Right lobe of liver (tissue), 6 donors: Measurements from ENCODE around the gene GRSF1. TPM values are rescaled to one million over a fixed set of nuclear protein-coding genes. Genes with fewer than 3 reads are reported as not detected.

Experiments used
- ATAC-seq, 4 donors: fragments of 200-7000 bp; cut with Tn5 transposase; one replicate each; pipeline ENCODE4 v1.9.1; 2020; ENCODE audit warnings: mild to moderate bottlenecking in 4 of 4, moderate library complexity in 4 of 4
- DNase-seq, 3 donors: peaks; one replicate each; pipeline ENCODE4 v3.0.0-alpha.2; 2020
- H3K27ac ChIP-seq, 3 donors: fragments of 200-600 bp; one replicate each; pipeline ENCODE4 v1.8.0; 2022
- H3K27me3 ChIP-seq, 2 donors: fragments of 200-600 bp; one replicate each; pipeline ENCODE4 v1.8.0; 2022
- H3K36me3 ChIP-seq, 4 donors: fragments of 200-600 bp; sonication (generic) in 1 of 4; one replicate each; pipeline versions ENCODE4 v1.5.1 to v1.8.0; 2017 to 2022; ENCODE audit warnings: control low read depth in 1 of 4
- H3K4me1 ChIP-seq, 4 donors: fragments of 200-600 bp; sonication (generic) in 1 of 4; one replicate each; pipeline versions ENCODE4 v1.5.1 to v1.8.0; 2017 to 2022; ENCODE audit warnings: control low read depth in 1 of 4
- H3K4me3 ChIP-seq, 3 donors: fragments of 200-600 bp; one replicate each; pipeline ENCODE4 v1.8.0; 2022
- H3K9me3 ChIP-seq, 4 donors: fragments of 200-600 bp; sonication (generic) in 1 of 4; one replicate each; pipeline versions ENCODE4 v1.5.1 to v1.8.0; 2017 to 2022; ENCODE audit warnings: control low read depth in 1 of 4
- CTCF ChIP-seq, 4 donors: fragments of 200-600 bp in 3 of 4; fragments of 450-650 bp in 1 of 4; IDR thresholded peaks; one replicate each; pipeline versions ENCODE4 v1.5.1 to v1.8.0; 2016 to 2022; ENCODE audit warnings: antibody characterized with exemption in 4 of 4, mild to moderate bottlenecking in 2 of 4
- POLR2A ChIP-seq: fragments of 450-650 bp; IDR thresholded peaks from one replicate; pipeline ENCODE4 v1.6.1; 2017; ENCODE audit warnings: antibody characterized with exemption, mild to moderate bottlenecking
- WGBS: methylation state at CpG from one replicate; pipeline ENCODE4 v1.1.6; 2018; ENCODE audit warnings: low coverage, low lambda C conversion rate; ENCODE audit not compliant: insufficient coverage; ENCODE audit errors: missing lambda C conversion rate; 5-methylcytosine and 5-hydroxymethylcytosine counted together
- intact Hi-C, 2 donors: fragments of 100-400 bp; cut with DNase I; formaldehyde crosslinking; loops; one replicate each; pipeline versions ENCODE4 v1.11.2 to v1.14.1; 2022
- total RNA-seq, 6 experiments: library from RNA; depleted of rRNA in 2 of 6; stranded (reverse); fragments of >200 nt in 2 of 6; fragmentation: NEBNext Ultra II Directional in 3 of 6; extraction: Animal tissue kit (Norgen Biotek cat#: 25700) in 3 of 6; gene quantifications; one replicate each; pipeline versions ENCODE4 v1.1.0 to v1.2.4, GENCODE V29; 2016 to 2023
- donor health status: DM: no; HTN: yes; CAD: no.
- donor health status: DM: no; HTN: no; CAD: no.
- donor health status: DM: no; HTN: no; CAD: no.
- donor health status: DM: no; HTN: yes; CAD: no.
- donor health status: DM: no; HTN: yes; CAD: no.

Gene GRSF1
- total RNA-seq, 6 experiments from 2014 or later = 26.8 to 42.2 (median 34.2) TPM

GRCh38 chr4:70859066-70859465 lies 19.4 kb upstream of the GRSF1 start:
- H3K36me3 ChIP-seq = no peaks in the 10 kb centered on the region
- no peak for DNase-seq
- H3K27ac ChIP-seq = no peak overlapping the region
- 62% methylated on average over 1 of the region's 1 CpG for WGBS
- TF ChIP-seq CTCF (IDR thresholded peaks at IDR 0.05) (no peak), POLR2A (no peak)
- no peaks in the 10 kb centered on the region for H3K27me3 ChIP-seq
- H3K4me3 ChIP-seq = no peak overlapping the region
- H3K4me1 ChIP-seq = no peaks in the 10 kb centered on the region
- H3K9me3 ChIP-seq = no peaks in the 10 kb centered on the region
- intact Hi-C loops = no loop called here
- ATAC-seq = no peak

- ATAC-seq (no peak), DNase-seq (no peak)
- Histone ChIP-seq H3K4me3 (no peak overlapping the region), H3K27me3 (no peaks in the 10 kb centered on the region), H3K9me3 (no peaks in the 10 kb centered on the region), H3K36me3 (no peaks in the 10 kb centered on the region), H3K4me1 (no peaks in the 10 kb centered on the region), H3K27ac (no peak overlapping the region)
- intact Hi-C loops = no loop called here
- no peak for TF ChIP-seq CTCF (IDR thresholded peaks at IDR 0.05)
- no peak for TF ChIP-seq POLR2A
- WGBS = 74% methylated on average over 4 of the region's 4 CpGs
These were observed 18.8 kb upstream of the GRSF1 start for GRCh38 chr4:70858454-70858853.

- H3K9me3 ChIP-seq = no peaks in the 10 kb centered on the region
- no peaks in the 10 kb centered on the region for H3K36me3 ChIP-seq
- H3K4me3 ChIP-seq = no peak overlapping the region
- TF ChIP-seq POLR2A (no peak), CTCF (IDR thresholded peaks at IDR 0.05) (no peak)
- 100% methylated on average over 2 of the region's 2 CpGs for WGBS
- DNase-seq (no peak), ATAC-seq (no peak)
- intact Hi-C loops = no loop called here
- H3K27me3 ChIP-seq = no peaks in the 10 kb centered on the region
- no peak overlapping the region for H3K27ac ChIP-seq
- H3K4me1 ChIP-seq = no peaks in the 10 kb centered on the region
These were observed 15.8 kb upstream of the GRSF1 start for GRCh38 chr4:70855464-70855863.

DNA sequence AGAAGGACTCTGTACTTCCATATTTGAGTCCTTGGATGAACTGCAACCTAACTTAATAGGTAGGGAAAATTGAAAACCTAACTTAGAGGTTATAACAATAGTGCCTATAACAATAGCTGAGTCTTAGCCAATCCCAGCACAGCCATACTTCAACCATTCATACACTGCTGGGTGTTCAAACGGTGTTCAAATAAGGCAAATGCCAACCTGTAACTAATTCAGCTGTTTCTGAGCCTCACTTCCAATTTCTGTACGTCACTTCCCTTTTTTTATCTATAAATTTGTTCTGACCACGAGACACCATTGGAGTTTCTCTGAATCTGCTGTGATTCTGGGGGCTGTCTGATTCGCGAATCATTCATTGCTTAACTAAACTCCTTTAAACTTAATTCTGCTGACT lies 9.6 kb upstream of the GRSF1 start:
- no peak overlapping the region for H3K4me3 ChIP-seq
- no peaks in the 10 kb centered on the region for H3K9me3 ChIP-seq
- no peak for ATAC-seq
- H3K27me3 ChIP-seq = no peaks in the 10 kb centered on the region
- no peaks in the 10 kb centered on the region for H3K4me1 ChIP-seq
- whole genome bisulfite sequencing = 68% methylated on average over 5 of the region's 5 CpGs
- H3K36me3 ChIP-seq = no peaks in the 10 kb centered on the region
- DNase-seq = no peak
- TF ChIP-seq POLR2A (no peak), CTCF (IDR thresholded peaks at IDR 0.05) (no peak)
- intact Hi-C loops = no loop called here
- H3K27ac ChIP-seq = no peak overlapping the region

DNA sequence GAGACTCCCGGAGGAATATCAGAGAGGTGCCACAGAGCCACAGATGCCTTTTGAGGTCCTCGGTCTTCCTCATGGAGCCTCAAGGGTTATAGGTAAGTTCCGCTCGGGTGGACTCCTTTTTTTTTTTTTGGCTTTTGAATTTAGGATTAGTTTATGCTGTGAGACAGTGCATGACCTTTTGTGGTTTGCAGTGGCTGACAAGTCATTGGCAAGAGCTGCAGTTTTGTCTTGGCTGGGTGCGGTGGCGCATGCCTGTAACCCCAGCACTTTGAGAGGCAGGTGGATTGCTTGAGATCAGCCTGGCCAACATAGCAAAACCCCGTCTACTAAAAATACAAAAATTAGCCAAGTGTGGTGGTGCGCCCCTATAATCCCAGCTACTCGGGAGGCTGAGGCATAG lies 4.5 kb upstream of the GRSF1 start:
- Histone ChIP-seq H3K4me1 (no peaks in the 10 kb centered on the region), H3K4me3 (no peak overlapping the region), H3K27ac (no peak overlapping the region), H3K36me3 (no peaks in the 10 kb centered on the region), H3K27me3 (no peaks in the 10 kb centered on the region), H3K9me3 (no peaks in the 10 kb centered on the region)
- intact Hi-C loops = no loop called here
- no peak for TF ChIP-seq POLR2A
- no peak for TF ChIP-seq CTCF (IDR thresholded peaks at IDR 0.05)
- 85% methylated on average over 8 of the region's 9 CpGs for WGBS
- ATAC-seq (no peak), DNase-seq (no peak)
